Hepatocyte (in vitro differentiated cells): ENCODE results near the gene SLC25A44. TPM values are rescaled to one million over a fixed set of nuclear protein-coding genes. Genes with fewer than 3 reads are reported as not detected.

Experiments
- DNase-seq: peaks from one replicate; pipeline ENCODE4 v3.0.0-alpha.2; 2016; ENCODE audit warnings: low spot score
- H2AFZ ChIP-seq: fragments of 200-600 bp; sonication (generic); 2 replicates; pipeline ENCODE4 v1.6.0; 2016; ENCODE audit warnings: antibody characterized with exemption, mild to moderate bottlenecking
- H3K27ac ChIP-seq: fragments of 200-600 bp; sonication (generic); 2 replicates; pipeline ENCODE4 v1.5.1; 2016; ENCODE audit warnings: mild to moderate bottlenecking
- H3K27me3 ChIP-seq: fragments of 200-600 bp; sonication (generic); 2 replicates; pipeline ENCODE4 v1.6.1; 2016
- H3K36me3 ChIP-seq: fragments of 200-600 bp; sonication (generic); replicated peaks from 2 replicates; pipeline ENCODE4 v1.5.1; 2016; ENCODE audit warnings: low read depth; ENCODE audit not compliant: insufficient read depth
- H3K4me1 ChIP-seq: fragments of 200-600 bp; sonication (generic); 2 replicates; pipeline ENCODE4 v1.5.1; 2016; ENCODE audit warnings: mild to moderate bottlenecking, moderate library complexity; ENCODE audit not compliant: insufficient read depth
- H3K4me2 ChIP-seq: fragments of 200-600 bp; sonication (generic); 2 replicates; pipeline ENCODE4 v1.6.0; 2016
- H3K4me3 ChIP-seq: fragments of 200-600 bp; sonication (generic); 2 replicates; pipeline ENCODE4 v1.5.1; 2016; ENCODE audit warnings: mild to moderate bottlenecking
- H3K79me2 ChIP-seq: fragments of 200-600 bp; sonication (generic); 2 replicates; pipeline ENCODE4 v1.6.0; 2017; ENCODE audit warnings: mild to moderate bottlenecking
- H3K9me2 ChIP-seq: fragments of 200-600 bp; sonication (generic); replicated peaks from 2 replicates; pipeline ENCODE4 v1.6.0; 2017; ENCODE audit warnings: mild to moderate bottlenecking; ENCODE audit not compliant: insufficient read depth
- H3K9me3 ChIP-seq: fragments of 200-600 bp; sonication (generic); 2 replicates; pipeline ENCODE4 v1.5.1; 2016; ENCODE audit warnings: low read depth, mild to moderate bottlenecking
- H4K20me1 ChIP-seq: fragments of 200-600 bp; sonication (generic); 2 replicates; pipeline ENCODE4 v1.6.0; 2016; ENCODE audit warnings: mild to moderate bottlenecking; ENCODE audit not compliant: insufficient read depth, poor library complexity, severe bottlenecking
- CTCF ChIP-seq: fragments of 200-600 bp; sonication (generic); IDR thresholded peaks from 2 replicates; pipeline ENCODE4 v1.5.1; 2016; ENCODE audit warnings: antibody characterized with exemption, mild to moderate bottlenecking; ENCODE audit not compliant: poor library complexity
- EZH2 ChIP-seq: fragments of 200-600 bp; sonication (generic); IDR thresholded peaks from 2 replicates; pipeline ENCODE4 v1.6.1; 2016; ENCODE audit warnings: antibody characterized with exemption, mild to moderate bottlenecking, borderline replicate concordance
- EZH2phosphoT487 ChIP-seq: fragments of 200-600 bp; sonication (generic); IDR thresholded peaks from one replicate; pipeline ENCODE4 v1.6.1; 2018; ENCODE audit warnings: antibody characterized with exemption, mild to moderate bottlenecking, low read depth, moderate library complexity; ENCODE audit not compliant: unreplicated experiment, severe bottlenecking
- WGBS: methylation state at CpG from one replicate; pipeline ENCODE4 v1.1.6; 2016; ENCODE audit warnings: low lambda C conversion rate; ENCODE audit errors: missing lambda C conversion rate; 5-methylcytosine and 5-hydroxymethylcytosine counted together
- polyA plus RNA-seq: library from polyadenylated mRNA; unstranded; fragments of >200 nt; fragmentation: Nextera tagmentation; extraction: Ambion mirVana; gene quantifications from 2 replicates; pipeline ENCODE4 v1.2.1, GENCODE V29; 2016
- total RNA-seq: library from RNA; depleted of rRNA; stranded (reverse); fragments of >200 nt; gene quantifications from 2 replicates; pipeline ENCODE4 v1.2.3, GENCODE V29; 2014

Gene SLC25A44
- total and polyA plus RNA-seq, 2 experiments from 2014 or later, result 16.9 to 19.3 TPM

- DNase-seq, result no peak
- TF ChIP-seq CTCF, result no peak
- no peak for TF ChIP-seq EZH2
- no peak for TF ChIP-seq EZH2phosphoT487
- Histone ChIP-seq H3K4me3 (no peak overlapping the region), H3K79me2 (no peaks in the 10 kb centered on the region), H3K27me3 (no peaks in the 10 kb centered on the region), H3K27ac (no peak overlapping the region), H2AFZ (no peak overlapping the region), H3K4me2 (no peak overlapping the region), H3K4me1 (no peaks in the 10 kb centered on the region), H4K20me1 (no peaks in the 10 kb centered on the region), H3K36me3 (no peaks in the 10 kb centered on the region), H3K9me3 (no peaks in the 10 kb centered on the region), H3K9me2 (no peaks in the 10 kb centered on the region)
- WGBS, result 87% methylated on average over 9 of the region's 9 CpGs
Observed at GRCh38 chr1:156172696-156173470, 21.0 kb upstream of the SLC25A44 start.

- H3K36me3 ChIP-seq, result no peaks in the 10 kb centered on the region
- WGBS, result 87% methylated on average over 12 of the region's 12 CpGs
Observed at GRCh38 chr1:156176610-156177210, 17.2 kb upstream of the SLC25A44 start.

GRCh38 chr1:156177919-156178654 is 15.8 kb upstream of the SLC25A44 start:
- H3K4me2 ChIP-seq, result no peak overlapping the region
- no peaks in the 10 kb centered on the region for H4K20me1 ChIP-seq
- TF ChIP-seq EZH2, result no peak
- TF ChIP-seq EZH2phosphoT487, result no peak
- TF ChIP-seq CTCF, result no peak
- no peak overlapping the region for H2AFZ ChIP-seq
- peak overlapping the region; percentile 95 for H3K27ac ChIP-seq
- H3K79me2 ChIP-seq, result no peaks in the 10 kb centered on the region
- no peak for DNase-seq
- H3K9me3 ChIP-seq, result no peaks in the 10 kb centered on the region
- no peaks in the 10 kb centered on the region for H3K9me2 ChIP-seq
- H3K27me3 ChIP-seq, result no peaks in the 10 kb centered on the region
- H3K4me1 ChIP-seq, result peaks cover 18% of the 10 kb centered on the region
- WGBS, result 89% methylated on average over 7 of the region's 7 CpGs
- no peaks in the 10 kb centered on the region for H3K36me3 ChIP-seq
- no peak overlapping the region for H3K4me3 ChIP-seq

More at GRCh38 chr1:156176610-156177210, 17.2 kb upstream of the SLC25A44 start:
- Histone ChIP-seq H3K27ac (no peak overlapping the region), H3K4me2 (no peak overlapping the region), H3K4me3 (no peak overlapping the region), H3K79me2 (no peaks in the 10 kb centered on the region), H4K20me1 (no peaks in the 10 kb centered on the region), H2AFZ (no peak overlapping the region), H3K4me1 (peaks cover 12% of the 10 kb centered on the region), H3K27me3 (no peaks in the 10 kb centered on the region), H3K9me3 (no peaks in the 10 kb centered on the region), H3K9me2 (no peaks in the 10 kb centered on the region)
- TF ChIP-seq EZH2phosphoT487, result no peak
- TF ChIP-seq EZH2, result no peak
- no peak for TF ChIP-seq CTCF
- DNase-seq, result no peak
